RPMI8226 (cell line): ENCODE measurements around the gene ATAD5.
A peak's percentile ranks its signal among the peaks of the same experiment; 100 is the strongest.
"Not testable (repeated sequence)": the region's sequence is repeated elsewhere in the genome, so short reads cannot be mapped to it uniquely, and the experiment has no call there.

Source experiments
- DNase-seq: peaks from one replicate; pipeline ENCODE4 v3.0.0-alpha.2; 2015

Gene ATAD5

GRCh38 chr17:30831663-30832437, at the start of gene ATAD5:
Gene ATAD5 (plus strand): TSS chr17:30831966. CDS start chr17:30832348, 382 bp downstream.
- DNase-seq, result peak; percentile 93

GRCh38 chr17:30782206-30782605, 49.6 kb upstream of the ATAD5 start:
- no peak for DNase-seq

GRCh38 chr17:30788918-30789317, 42.8 kb upstream of the ATAD5 start:
- DNase-seq, result no peak

- DNase-seq, result no peak
These were observed 41.5 kb upstream of the ATAD5 start for GRCh38 chr17:30790279-30790678.

- DNase-seq, result no peak
These were observed 38.3 kb upstream of the ATAD5 start for GRCh38 chr17:30793282-30793977.

- no peak for DNase-seq
These were observed 37.4 kb upstream of the ATAD5 start for GRCh38 chr17:30794372-30794771.

GRCh38 chr17:30796016-30796415, 35.8 kb upstream of the ATAD5 start:
- DNase-seq, result no peak

- no peak for DNase-seq
These were observed 30.1 kb upstream of the ATAD5 start for GRCh38 chr17:30801671-30802070.

- DNase-seq, result no peak
These were observed 25.8 kb upstream of the ATAD5 start for GRCh38 chr17:30805944-30806456.

- no peak for DNase-seq
These were observed 23.9 kb upstream of the ATAD5 start for GRCh38 chr17:30807896-30808295.

- peak; percentile 69 for DNase-seq
These were observed 22.9 kb upstream of the ATAD5 start for GRCh38 chr17:30808785-30809286.

- no peak for DNase-seq
These were observed 21.9 kb upstream of the ATAD5 start for GRCh38 chr17:30809867-30810266.

- DNase-seq, result peak; percentile 55
These were observed 19.3 kb upstream of the ATAD5 start for GRCh38 chr17:30812218-30813177.

GRCh38 chr17:30814236-30814635, 17.5 kb upstream of the ATAD5 start:
- DNase-seq, result not testable (repeated sequence)

- not testable (repeated sequence) for DNase-seq
These were observed 16.9 kb upstream of the ATAD5 start for GRCh38 chr17:30814860-30815259.

GRCh38 chr17:30816165-30816564, 15.6 kb upstream of the ATAD5 start:
- DNase-seq, result no peak

- DNase-seq, result no peak
These were observed 11.6 kb upstream of the ATAD5 start for GRCh38 chr17:30819971-30820705.

- no peak for DNase-seq
These were observed 9.7 kb upstream of the ATAD5 start for GRCh38 chr17:30821871-30822723.

GRCh38 chr17:30822919-30823318, 8.8 kb upstream of the ATAD5 start:
- DNase-seq, result peak; percentile 49

GRCh38 chr17:30823421-30823820, 8.3 kb upstream of the ATAD5 start:
- DNase-seq, result peak; percentile 14

- DNase-seq, result peak; percentile 36
These were observed 7.8 kb upstream of the ATAD5 start for GRCh38 chr17:30824002-30824355.
